Vagina (tissue), 2 donors: ENCODE measurements around the gene HLA-F.

ENCODE experiments used
- CTCF ChIP-seq, 3 experiments: fragments of 450-650 bp in 2 of 3; fragments of 200-600 bp in 1 of 3; sonication (generic) in 1 of 3; IDR thresholded peaks; one replicate each; pipeline ENCODE4 v1.5.1; 2017 to 2019; ENCODE audit warnings: antibody characterized with exemption in 3 of 3, mild to moderate bottlenecking in 2 of 3, moderate library complexity in 2 of 3
- POLR2A ChIP-seq, 2 donors: fragments of 450-650 bp; IDR thresholded peaks; one replicate each; pipeline ENCODE4 v1.6.1; 2017; ENCODE audit warnings: antibody characterized with exemption in 2 of 2, mild to moderate bottlenecking in 2 of 2, moderate library complexity in 2 of 2

GRCh38 chr6:29764422-29765196, 41.4 kb downstream of the HLA-F start:
- no peak for TF ChIP-seq CTCF (IDR thresholded peaks at IDR 0.05)
- no peak for TF ChIP-seq POLR2A (IDR thresholded peaks at IDR 0.05)
